SK-N-SH (cell line): Measurements from ENCODE around the gene DRGX. TPM values are rescaled to one million over a fixed set of nuclear protein-coding genes. Genes with fewer than 3 reads are reported as not detected.

Source experiments
- CTCF ChIA-PET: fragments of 300-600, 350-600 bp; formaldehyde crosslinking; extraction: SDS; loops from one replicate; lab custom pipeline; 2021; lab: Yijun Ruan, JAX
- POLR2A ChIA-PET: fragments of 350-600 bp; sonication (Branson Sonifier 250); formaldehyde crosslinking; extraction: SDS; loops from one replicate; lab custom pipeline; 2020; ENCODE audit warnings: antibody characterized with exemption, inconsistent platforms; lab: Yijun Ruan, JAX
- DNase-seq: peaks from one replicate; pipeline ENCODE4 v3.0.0; 2012
- H2AFZ ChIP-seq: fragments of 200-600 bp; sonication (generic); 2 replicates; pipeline ENCODE4 v1.8.1; 2016; ENCODE audit warnings: antibody characterized with exemption, mild to moderate bottlenecking, low read depth
- H3F3A ChIP-seq: fragments of 200-600 bp; sonication (generic); replicated peaks from 2 replicates; pipeline ENCODE3; 2016; ENCODE audit warnings: antibody characterized with exemption, mild to moderate bottlenecking; ENCODE audit not compliant: insufficient read depth
- H3K27ac ChIP-seq, 2 experiments: fragments of 200-500 bp in 1 of 2; fragments of 200-600 bp in 1 of 2; sonication (Bioruptor generic) in 1 of 2; sonication (generic), shearing (Covaris generic) in 1 of 2; 2 replicates each; pipeline versions ENCODE4 v1.5.1 to v1.6.1; 2014 to 2016; ENCODE audit warnings: low read depth in 2 of 2, inconsistent platforms in 1 of 2, low read length in 1 of 2, mild to moderate bottlenecking in 1 of 2, mixed read lengths in 1 of 2
- H3K27me3 ChIP-seq: fragments of 200-600 bp; sonication (generic), shearing (Covaris generic); 2 replicates; pipeline ENCODE4 v1.6.1; 2016; ENCODE audit warnings: mixed run types; ENCODE audit not compliant: insufficient read depth
- H3K36me3 ChIP-seq, 2 experiments: fragments of 200-500 bp in 1 of 2; fragments of 200-600 bp in 1 of 2; sonication (Bioruptor generic) in 1 of 2; sonication (generic) in 1 of 2; replicated peaks in 1 of 2; 2 replicates each; pipeline versions ENCODE3 to v1.5.1; 2014 to 2016; ENCODE audit warnings: low read length in 1 of 2, mild to moderate bottlenecking in 1 of 2; ENCODE audit not compliant: insufficient read depth in 2 of 2, control insufficient read depth in 1 of 2
- H3K4me1 ChIP-seq, 2 experiments: fragments of 200-500 bp in 1 of 2; fragments of 200-600 bp in 1 of 2; sonication (Bioruptor generic) in 1 of 2; sonication (generic), shearing (Covaris generic) in 1 of 2; 2 replicates each; pipeline versions ENCODE4 v1.5.1 to v1.6.1; 2014 to 2016; ENCODE audit warnings: low read depth in 1 of 2, low read length in 1 of 2, mixed run types in 1 of 2; ENCODE audit not compliant: insufficient read depth in 2 of 2, control insufficient read depth in 1 of 2
- H3K4me2 ChIP-seq: fragments of 200-600 bp; sonication (generic), shearing (Covaris generic); 2 replicates; pipeline ENCODE4 v1.6.1; 2017; ENCODE audit warnings: mixed run types
- H3K4me3 ChIP-seq, 2 experiments: fragments of 200-500 bp in 1 of 2; fragments of 200-600 bp in 1 of 2; sonication (Bioruptor generic) in 1 of 2; sonication (generic), shearing (Covaris generic) in 1 of 2; 2 replicates each; pipeline versions ENCODE4 v1.5.1 to v1.8.1; 2014 to 2016; ENCODE audit warnings: low read depth in 2 of 2, inconsistent platforms in 1 of 2, low read length in 1 of 2, mild to moderate bottlenecking in 1 of 2, mixed read lengths in 1 of 2, moderate library complexity in 1 of 2
- H3K79me2 ChIP-seq: fragments of 200-600 bp; sonication (generic); 2 replicates; pipeline ENCODE4 v1.8.1; 2017; ENCODE audit warnings: mild to moderate bottlenecking; ENCODE audit not compliant: insufficient read depth
- H3K9ac ChIP-seq: fragments of 200-600 bp; sonication (generic); 2 replicates; pipeline ENCODE4 v1.6.1; 2017; ENCODE audit warnings: mixed run types
- H3K9me2 ChIP-seq: fragments of 200-600 bp; sonication (generic); 2 replicates; pipeline ENCODE4 v1.6.1; 2017; ENCODE audit warnings: mixed run types
- H3K9me3 ChIP-seq: fragments of 200-600 bp; sonication (generic); 2 replicates; pipeline ENCODE4 v1.6.1; 2017; ENCODE audit warnings: mixed run types, mild to moderate bottlenecking, moderate library complexity
- H4K20me1 ChIP-seq: fragments of 200-600 bp; sonication (generic); 2 replicates; pipeline ENCODE4 v1.6.1; 2017; ENCODE audit warnings: mild to moderate bottlenecking, mixed run types; ENCODE audit not compliant: insufficient read depth
- CHD2 ChIP-seq: fragments of 150-350 bp; IDR thresholded peaks from 2 replicates; pipeline ENCODE4 v1.6.1; 2018; ENCODE audit warnings: low read length; ENCODE audit not compliant: partially characterized antibody
- EP300 ChIP-seq, 2 experiments: IDR thresholded peaks; 2 replicates each; pipeline versions ENCODE4 v1.4.0 to v1.6.1; 2012; ENCODE audit warnings: borderline replicate concordance in 1 of 2, low read depth in 1 of 2, low read length in 1 of 2
- FOSL2 ChIP-seq: IDR thresholded peaks from 2 replicates; pipeline ENCODE4 v1.4.0; 2012; ENCODE audit warnings: low read depth, mild to moderate bottlenecking, moderate library complexity, borderline replicate concordance
- FOXJ3 ChIP-seq: sonication (generic); formaldehyde crosslinking; IDR thresholded peaks from 2 replicates; pipeline ENCODE4 v1.5.1; 2020; ENCODE audit warnings: mild to moderate bottlenecking, missing genetic modification reagents
- FOXM1 ChIP-seq: IDR thresholded peaks from 2 replicates; pipeline ENCODE4 v1.4.0; 2012; ENCODE audit warnings: low read depth, mild to moderate bottlenecking
- GABPA ChIP-seq: IDR thresholded peaks from 2 replicates; pipeline ENCODE4 v1.4.0; 2012; ENCODE audit warnings: low read depth, mild to moderate bottlenecking
- JUND ChIP-seq: IDR thresholded peaks from 2 replicates; pipeline ENCODE4 v1.4.0; 2012
- NFIC ChIP-seq: IDR thresholded peaks from 2 replicates; pipeline ENCODE4 v1.4.0; 2012; ENCODE audit warnings: borderline replicate concordance
- NRF1 ChIP-seq: IDR thresholded peaks from 2 replicates; pipeline ENCODE4 v1.6.1; 2012; ENCODE audit warnings: low read depth, mild to moderate bottlenecking, low read length
- RCOR1 ChIP-seq: fragments of 150-350 bp; IDR thresholded peaks from 2 replicates; pipeline ENCODE4 v1.6.1; 2017; ENCODE audit warnings: antibody characterized with exemption, low read length
- REST ChIP-seq: IDR thresholded peaks from 2 replicates; pipeline ENCODE4 v1.6.1; 2012; ENCODE audit warnings: mild to moderate bottlenecking, low read depth, low read length, moderate library complexity
- RFX5 ChIP-seq: IDR thresholded peaks from 2 replicates; pipeline ENCODE4 v1.6.1; 2012; ENCODE audit warnings: mild to moderate bottlenecking, improper control_type of control experiment, low read length
- SIN3A ChIP-seq: IDR thresholded peaks from 2 replicates; pipeline ENCODE4 v1.6.1; 2012; ENCODE audit warnings: low read depth, mild to moderate bottlenecking, low read length, moderate library complexity, borderline replicate concordance
- TAF1 ChIP-seq: IDR thresholded peaks from 2 replicates; pipeline ENCODE4 v1.6.1; 2012; ENCODE audit warnings: low read depth, mild to moderate bottlenecking, low read length, moderate library complexity, borderline replicate concordance
- USF1 ChIP-seq: IDR thresholded peaks from 2 replicates; pipeline ENCODE4 v1.4.0; 2012; ENCODE audit warnings: low read depth, borderline replicate concordance
- WGBS: methylation state at CpG from one replicate; pipeline ENCODE4 v1.1.6; 2017; ENCODE audit warnings: low lambda C conversion rate; 5-methylcytosine and 5-hydroxymethylcytosine counted together
- polyA plus RNA-seq, 3 experiments: library from polyadenylated mRNA; depleted of rRNA; stranded (reverse); fragments of >200 nt; gene quantifications; 2 replicates each; pipeline ENCODE4 v1.2.3, GENCODE V29; 2012
- TF ChIP-seq, protein P1 (sequence below): fragments of 200-600 bp; sonication (generic); IDR thresholded peaks from 2 replicates; pipeline ENCODE4 v1.6.1; 2017; ENCODE audit warnings: antibody characterized with exemption, mild to moderate bottlenecking, moderate library complexity
- TF ChIP-seq, protein P2 (sequence below): fragments of 150-350 bp; IDR thresholded peaks from 2 replicates; pipeline ENCODE4 v1.6.1; 2016; ENCODE audit warnings: mild to moderate bottlenecking, low read depth, low read length

Gene DRGX
- polyA plus RNA-seq, 1 of the 3 experiments (the other 2 are of a cell fraction) = not detected

GRCh38 chr10:49435225-49435624 lies 39.3 kb upstream of the DRGX start:
- ChIA-PET POLR2A (no interaction called here), CTCF (interaction anchor here (1.6 kb wide), 1 partner anchor 28 kb away, joined by 8 read pairs; no protein-coding TSS in a partner anchor)
- Histone ChIP-seq H3K4me2 (no peak overlapping the region), H3K27ac (no peak overlapping the region), H2AFZ (no peak overlapping the region), H4K20me1 (no peaks in the 10 kb centered on the region), H3F3A (no peaks in the 10 kb centered on the region), H3K4me3 (no peak overlapping the region), H3K4me1 (no peaks in the 10 kb centered on the region), H3K9ac (no peak overlapping the region), H3K79me2 (no peaks in the 10 kb centered on the region), H3K36me3 (no peaks in the 10 kb centered on the region), H3K27me3 (no peaks in the 10 kb centered on the region), H3K9me3 (0 out of 2 replicates have a peak, but pooled peaks cover 3% of the 10 kb centered on the region), H3K9me2 (no peaks in the 10 kb centered on the region; the same call in 1 of the 2 replicates)
- 27% methylated on average over 2 of the region's 2 CpGs for WGBS
- no peak for DNase-seq
- TF ChIP-seq, protein P1, sequence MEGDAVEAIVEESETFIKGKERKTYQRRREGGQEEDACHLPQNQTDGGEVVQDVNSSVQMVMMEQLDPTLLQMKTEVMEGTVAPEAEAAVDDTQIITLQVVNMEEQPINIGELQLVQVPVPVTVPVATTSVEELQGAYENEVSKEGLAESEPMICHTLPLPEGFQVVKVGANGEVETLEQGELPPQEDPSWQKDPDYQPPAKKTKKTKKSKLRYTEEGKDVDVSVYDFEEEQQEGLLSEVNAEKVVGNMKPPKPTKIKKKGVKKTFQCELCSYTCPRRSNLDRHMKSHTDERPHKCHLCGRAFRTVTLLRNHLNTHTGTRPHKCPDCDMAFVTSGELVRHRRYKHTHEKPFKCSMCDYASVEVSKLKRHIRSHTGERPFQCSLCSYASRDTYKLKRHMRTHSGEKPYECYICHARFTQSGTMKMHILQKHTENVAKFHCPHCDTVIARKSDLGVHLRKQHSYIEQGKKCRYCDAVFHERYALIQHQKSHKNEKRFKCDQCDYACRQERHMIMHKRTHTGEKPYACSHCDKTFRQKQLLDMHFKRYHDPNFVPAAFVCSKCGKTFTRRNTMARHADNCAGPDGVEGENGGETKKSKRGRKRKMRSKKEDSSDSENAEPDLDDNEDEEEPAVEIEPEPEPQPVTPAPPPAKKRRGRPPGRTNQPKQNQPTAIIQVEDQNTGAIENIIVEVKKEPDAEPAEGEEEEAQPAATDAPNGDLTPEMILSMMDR = no peak
- TF ChIP-seq SIN3A = no peak
- TF ChIP-seq FOXJ3 (CRISPR knock-in tag) = no peak
- TF ChIP-seq FOSL2 = no peak
- no peak for TF ChIP-seq RCOR1
- no peak for TF ChIP-seq RFX5
- TF ChIP-seq, protein P2, sequence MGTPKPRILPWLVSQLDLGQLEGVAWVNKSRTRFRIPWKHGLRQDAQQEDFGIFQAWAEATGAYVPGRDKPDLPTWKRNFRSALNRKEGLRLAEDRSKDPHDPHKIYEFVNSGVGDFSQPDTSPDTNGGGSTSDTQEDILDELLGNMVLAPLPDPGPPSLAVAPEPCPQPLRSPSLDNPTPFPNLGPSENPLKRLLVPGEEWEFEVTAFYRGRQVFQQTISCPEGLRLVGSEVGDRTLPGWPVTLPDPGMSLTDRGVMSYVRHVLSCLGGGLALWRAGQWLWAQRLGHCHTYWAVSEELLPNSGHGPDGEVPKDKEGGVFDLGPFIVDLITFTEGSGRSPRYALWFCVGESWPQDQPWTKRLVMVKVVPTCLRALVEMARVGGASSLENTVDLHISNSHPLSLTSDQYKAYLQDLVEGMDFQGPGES = no peak
- TF ChIP-seq FOXM1 = no peak
- no peak for TF ChIP-seq GABPA
- TF ChIP-seq USF1 = no peak
- TF ChIP-seq REST = no peak
- TF ChIP-seq NRF1 = no peak
- no peak for TF ChIP-seq NFIC
- TF ChIP-seq JUND = no peak
- no peak for TF ChIP-seq CHD2
- no peak for TF ChIP-seq TAF1
- TF ChIP-seq EP300 (IDR thresholded peaks at IDR 0.05; ENCODE audit: borderline replicate concordance in 1 of 2, low read depth in 1 of 2, low read length in 1 of 2) = no peak
